ENCODE data around the gene PCCA.
"Not testable (repeated sequence)": the region's sequence is repeated elsewhere in the genome, so short reads cannot be mapped to it uniquely, and the experiment has no call there.

PCCA gene

DNA sequence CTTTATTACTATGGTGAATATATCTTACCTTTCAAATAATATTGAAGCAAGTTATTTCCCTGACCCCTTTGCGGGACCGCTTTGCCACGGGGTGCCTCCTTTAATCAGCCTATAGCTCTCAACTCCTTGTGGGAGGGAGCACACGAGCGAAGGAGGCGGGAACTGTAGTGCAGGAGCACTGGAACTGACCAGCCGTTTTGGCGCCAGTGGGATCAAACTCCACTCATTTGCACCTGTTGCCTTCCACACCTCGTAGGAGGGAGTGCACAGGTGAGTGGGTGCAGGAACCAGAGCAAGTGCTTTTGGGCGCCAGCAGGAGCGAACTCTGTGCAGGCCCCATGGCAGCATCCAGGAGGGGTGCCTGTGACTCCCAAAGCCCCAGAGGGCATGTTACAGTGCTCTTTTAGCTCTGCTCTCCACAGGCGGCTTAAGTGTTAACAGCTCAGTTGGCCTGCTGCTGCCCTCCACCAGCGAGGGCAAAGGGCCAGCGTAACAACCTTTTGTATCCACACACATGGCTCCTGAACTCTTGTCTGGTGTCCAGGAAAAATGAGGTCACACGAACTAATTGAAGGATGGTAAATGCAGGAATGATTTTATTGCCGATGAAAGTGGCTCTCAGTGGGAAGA is 292.8 kb downstream of the PCCA start:
- no peak for DNase-seq

DNA sequence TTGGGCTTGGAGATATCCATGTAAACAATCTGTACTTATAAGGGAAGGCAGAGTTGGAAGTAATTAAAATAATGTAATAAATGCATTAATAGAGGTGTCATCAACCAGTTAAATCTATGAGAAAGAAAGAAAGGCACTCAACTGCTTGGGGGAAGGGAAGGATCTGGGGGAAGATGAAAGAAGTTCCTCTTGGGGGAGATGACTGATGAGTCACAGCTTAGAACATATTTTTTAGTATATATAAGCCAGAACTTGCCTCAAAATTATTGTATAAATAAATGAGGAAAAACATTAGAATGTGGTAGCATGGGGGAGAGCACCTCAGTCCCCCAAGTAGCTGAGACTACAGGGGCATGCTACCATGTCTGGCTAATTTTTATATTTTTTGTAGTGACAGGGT is 293.9 kb downstream of the PCCA start:
- DNase-seq, result no peak

DNA sequence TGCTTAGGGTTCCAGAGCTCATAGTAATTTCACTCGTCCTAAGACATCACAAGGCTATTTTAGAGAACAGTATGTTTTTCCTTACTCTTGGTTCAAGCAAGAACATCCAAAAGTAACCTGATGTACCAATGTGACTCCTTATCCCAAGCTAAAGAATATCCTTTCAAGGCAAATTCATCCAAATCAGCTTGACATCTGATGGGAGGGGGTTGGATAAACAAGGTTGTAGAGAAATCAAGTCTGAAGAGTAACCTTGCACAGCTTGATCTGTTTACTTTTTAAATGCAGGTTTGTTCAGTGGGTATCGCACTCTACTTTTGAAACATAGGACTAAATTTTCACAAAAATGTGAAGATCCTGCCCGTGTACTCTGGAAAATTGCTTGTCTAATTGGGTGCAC is 298.5 kb downstream of the PCCA start:
- DNase-seq, result no peak

DNA sequence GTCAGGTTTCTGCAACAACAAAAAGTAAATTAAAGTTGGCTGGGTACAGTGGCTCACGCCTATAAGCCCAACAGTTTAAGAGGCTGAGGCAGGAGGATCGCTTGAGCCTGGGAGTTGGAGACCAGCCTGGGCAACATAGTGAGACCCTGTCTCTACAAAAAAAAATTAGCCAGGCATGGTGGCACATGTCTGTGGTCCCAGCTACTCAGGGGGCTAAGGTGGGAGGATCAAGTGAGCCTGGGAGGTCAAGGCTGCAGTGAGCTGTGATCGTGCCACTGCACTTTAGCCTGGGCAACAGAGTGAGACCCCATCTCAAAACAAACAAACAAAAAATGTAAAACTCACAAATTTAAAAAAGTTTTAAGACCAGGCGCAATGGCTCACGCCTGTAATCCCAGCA is 299.3 kb downstream of the PCCA start:
- not testable (repeated sequence) for DNase-seq

DNA sequence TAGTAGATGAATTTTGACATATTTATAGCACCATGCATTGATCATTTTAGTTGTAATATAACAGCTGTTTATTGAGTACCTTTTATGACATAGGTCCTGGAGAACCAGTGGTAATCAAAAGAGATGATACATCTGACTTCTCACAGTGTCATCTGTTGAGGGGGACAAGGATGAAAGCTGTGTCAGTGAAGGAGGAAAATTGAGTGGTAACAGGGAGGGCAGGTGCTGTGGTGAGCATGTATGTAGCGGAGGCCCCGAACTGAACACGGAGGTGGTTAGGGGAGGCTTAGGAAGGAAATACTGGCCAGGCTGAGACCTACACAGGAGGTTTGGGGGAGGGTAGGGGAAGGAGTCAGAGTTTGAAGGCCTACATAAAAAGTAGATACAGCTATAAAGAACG is 300.0 kb downstream of the PCCA start:
- DNase-seq, result no peak

DNA sequence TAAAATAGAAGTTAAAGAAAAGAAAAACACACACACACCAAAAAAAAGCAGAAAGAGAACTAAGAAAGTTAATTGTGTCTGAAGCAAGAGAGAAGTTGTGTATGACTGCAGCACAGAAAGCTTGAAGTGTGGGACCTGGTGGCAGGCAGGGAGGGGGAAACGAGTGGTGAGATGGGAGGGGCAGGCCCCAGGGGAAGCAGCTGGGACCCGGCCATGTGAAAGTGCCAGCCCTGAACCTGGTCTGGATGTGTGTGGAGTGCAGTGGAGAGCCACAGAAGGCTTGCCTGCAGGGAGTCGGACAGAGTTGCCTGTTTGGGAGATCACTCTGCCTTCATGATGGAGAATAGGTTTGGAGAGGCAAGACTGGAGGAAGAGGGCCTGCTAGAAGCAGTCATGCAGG is 300.7 kb downstream of the PCCA start:
- no peak for DNase-seq

DNA sequence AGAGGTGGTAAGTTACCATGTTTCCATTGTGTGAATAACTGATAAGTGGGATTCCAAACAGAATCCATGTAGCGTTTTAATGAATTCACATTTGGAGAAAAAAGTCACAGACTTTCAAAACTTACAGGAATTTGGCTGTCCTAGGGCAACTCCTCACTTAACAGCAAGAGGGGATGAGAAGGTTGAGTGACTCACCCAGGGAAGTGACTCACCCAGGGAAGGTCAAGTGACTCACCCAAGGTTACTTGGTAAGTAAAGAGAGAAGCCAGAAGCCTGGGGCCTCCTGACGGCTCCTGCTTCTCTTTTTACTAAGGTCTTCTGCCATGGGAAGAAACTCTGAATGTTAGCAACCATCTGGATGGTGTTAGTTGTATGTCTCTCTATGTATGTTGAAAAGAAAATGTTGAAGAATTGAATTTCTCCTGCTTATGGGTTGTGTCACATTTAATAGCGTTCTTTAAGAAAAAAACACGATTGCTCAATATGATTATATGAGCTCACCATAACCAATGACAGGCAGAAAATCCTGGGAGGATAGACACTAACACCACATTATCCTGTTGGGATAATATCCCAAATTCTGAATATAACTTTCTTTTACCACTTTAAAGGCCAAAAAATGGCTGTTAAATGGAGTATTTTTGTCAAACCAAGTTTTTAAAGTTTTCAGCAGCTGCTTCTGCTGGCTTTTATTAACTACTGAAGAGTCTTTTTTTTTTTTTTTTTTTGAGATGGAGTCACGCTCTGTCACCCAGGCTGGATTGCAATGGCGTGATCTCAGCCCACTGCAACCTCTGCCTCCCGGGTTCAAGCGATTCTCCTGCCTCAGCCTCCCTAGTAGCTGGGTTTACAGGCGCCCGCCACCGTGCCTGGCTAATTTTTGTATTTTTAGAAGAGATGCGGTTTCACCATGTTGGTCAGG is 304.1 kb downstream of the PCCA start:
- DNase-seq, result peak; percentile 42 to 77

DNA sequence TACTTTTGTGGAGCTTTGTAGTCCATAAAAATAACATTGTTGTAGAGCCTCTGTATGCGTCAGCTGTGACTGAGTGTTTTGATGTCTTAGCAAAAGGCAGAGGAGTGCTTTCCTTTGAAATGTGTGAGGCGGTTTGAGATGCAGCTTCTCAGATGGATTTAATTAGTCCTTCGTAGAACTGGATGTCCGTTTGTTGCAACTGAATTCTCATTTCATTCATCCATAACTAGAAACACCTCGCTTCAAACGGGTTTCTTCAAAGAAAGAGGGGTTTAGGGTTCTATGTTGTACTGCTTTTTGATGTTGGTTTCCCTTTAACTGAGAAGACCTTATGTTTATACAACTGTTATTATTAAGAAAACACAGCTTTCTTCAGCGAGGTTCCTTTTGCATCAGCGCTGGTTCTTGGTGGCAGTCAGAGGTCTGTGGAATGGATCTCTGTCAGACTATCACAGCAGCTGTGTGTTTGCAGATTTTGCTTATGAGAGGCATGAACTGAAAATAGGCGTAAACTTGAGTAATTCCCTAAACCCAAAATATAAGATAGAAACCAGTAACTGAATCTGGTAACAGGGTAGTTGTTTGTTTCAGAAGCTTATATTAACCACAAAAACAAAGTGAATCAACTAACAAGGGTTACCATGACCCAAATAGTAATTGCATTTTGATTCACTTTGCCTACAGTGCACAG is 305.3 kb downstream of the PCCA start:
- no peak for DNase-seq

DNA sequence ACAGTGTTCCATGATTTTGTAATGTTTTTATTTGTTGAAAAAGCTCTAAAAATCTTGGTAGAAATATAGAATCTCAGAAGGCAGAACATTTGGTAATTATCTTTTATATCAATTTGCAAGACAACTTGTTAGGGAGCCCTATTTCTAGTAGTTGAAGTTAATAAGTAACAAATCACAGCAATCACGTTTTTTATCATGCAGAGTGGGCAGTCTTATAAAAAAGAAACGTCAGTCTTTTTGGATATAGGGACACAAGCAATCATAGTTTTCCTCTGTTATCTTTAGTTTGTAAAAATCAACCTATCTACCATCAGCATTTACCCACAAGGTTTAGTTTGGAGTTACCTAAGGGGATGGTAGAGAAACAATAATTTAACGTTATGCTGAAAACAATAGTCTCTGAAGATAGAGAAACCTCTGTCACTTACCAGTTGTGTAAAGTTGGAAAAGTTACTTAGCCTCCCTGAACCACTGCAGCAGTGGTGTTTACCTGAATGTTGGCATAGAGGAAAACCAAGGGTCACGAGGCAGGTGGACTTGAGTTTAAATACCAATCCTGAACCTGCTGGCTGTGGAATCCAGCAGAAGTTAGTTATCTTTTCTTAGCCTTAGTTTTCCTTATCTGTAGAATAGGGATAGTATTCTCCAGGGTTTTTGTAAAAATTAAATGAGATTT is 306.9 kb downstream of the PCCA start:
- DNase-seq, result no peak

DNA sequence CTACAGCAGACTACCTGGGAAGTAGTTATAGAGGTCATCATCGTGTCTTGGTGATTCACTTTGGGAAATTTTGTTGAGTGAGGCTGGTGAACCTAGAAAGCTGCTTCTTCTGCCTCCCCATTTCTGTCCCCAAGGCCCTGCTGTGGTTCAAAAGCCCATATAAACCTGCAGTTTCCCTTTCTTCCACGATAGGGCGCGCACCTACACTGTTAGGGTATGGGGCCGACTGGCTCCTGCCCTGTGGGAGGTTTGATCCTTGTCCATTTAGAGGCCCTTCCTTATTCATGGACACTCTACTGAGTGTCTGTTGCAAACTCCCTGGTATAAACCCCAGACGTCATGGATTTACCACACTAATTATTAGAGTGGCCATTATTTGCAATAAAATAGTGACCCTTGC is 307.9 kb downstream of the PCCA start:
- DNase-seq, result no peak

DNA sequence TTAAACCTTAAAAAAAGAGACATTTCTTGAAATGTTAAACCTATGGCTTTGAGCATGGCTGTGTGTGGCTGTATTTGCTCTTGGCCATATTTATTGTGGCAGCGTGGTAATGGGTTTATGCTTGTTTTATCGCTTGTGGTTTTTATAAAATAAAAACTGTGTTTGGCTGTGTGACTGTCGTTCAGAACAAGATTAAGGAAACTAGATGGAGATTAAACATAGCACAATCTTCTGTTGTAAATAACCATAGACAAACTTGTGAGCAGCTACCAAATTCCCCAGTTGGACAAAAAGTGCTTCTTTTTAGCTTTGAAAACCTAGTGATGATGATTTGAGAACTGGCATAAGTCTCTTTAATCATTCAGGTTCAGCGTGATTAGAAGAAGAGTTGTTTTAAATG is 308.7 kb downstream of the PCCA start:
- DNase-seq, result no peak

DNA sequence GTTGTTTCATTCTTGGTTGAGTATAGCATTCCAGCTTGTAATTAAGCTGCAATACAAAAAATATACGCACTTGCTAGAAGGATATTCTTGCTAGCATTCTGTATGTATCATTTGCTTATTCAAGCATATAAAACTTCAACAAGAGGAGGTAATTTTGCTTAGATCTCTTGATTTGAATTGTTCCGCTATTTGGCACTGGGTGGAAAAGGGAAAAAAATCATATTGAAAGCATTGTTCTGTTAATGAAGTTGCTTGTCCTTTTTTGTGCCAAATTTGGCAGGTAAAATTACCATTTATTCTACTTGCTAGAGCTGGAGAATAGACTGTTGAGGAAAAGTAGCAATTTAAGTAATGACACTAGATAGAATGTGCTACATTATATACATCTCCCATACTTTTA is 309.5 kb downstream of the PCCA start:
- DNase-seq, result no peak

DNA sequence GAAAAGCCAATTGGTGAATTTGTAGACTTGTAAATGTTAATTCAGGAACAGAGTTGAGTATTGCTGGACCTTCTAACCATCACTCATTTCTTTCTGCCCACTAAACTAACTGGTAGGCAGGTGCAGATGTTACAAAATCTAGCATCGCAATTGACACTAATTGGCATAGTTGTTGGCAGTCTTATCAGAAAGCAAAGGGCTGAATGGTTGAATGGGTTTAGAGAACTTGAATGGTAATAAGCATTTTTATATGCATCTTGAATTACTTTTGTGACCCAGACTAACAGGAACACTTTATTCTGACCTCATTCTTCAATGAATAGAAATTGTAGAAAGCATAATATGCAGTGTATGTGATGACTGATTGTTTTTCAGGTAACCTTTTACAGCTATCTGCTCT is 310.6 kb downstream of the PCCA start:
- DNase-seq, result no peak

DNA sequence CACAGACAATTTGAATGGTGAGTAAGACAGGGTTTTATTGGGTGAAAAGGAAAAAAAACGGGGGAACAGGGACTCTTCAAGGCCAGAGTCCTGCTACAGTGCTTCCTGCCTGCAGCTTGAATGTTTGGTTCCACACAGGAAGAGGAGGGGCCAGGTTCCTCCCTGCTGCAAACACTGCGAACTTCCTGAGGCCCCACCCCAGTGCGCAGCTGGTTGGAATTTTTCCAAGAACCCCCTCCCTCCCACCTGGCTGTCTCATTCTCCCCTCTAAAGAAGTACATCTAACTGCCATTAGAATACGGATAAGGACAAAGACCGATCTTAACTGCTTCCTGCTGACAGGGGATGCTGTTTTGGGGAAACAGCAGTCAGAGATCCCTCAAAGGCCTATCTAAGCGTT is 314.8 kb downstream of the PCCA start:
- DNase-seq, result no peak

DNA sequence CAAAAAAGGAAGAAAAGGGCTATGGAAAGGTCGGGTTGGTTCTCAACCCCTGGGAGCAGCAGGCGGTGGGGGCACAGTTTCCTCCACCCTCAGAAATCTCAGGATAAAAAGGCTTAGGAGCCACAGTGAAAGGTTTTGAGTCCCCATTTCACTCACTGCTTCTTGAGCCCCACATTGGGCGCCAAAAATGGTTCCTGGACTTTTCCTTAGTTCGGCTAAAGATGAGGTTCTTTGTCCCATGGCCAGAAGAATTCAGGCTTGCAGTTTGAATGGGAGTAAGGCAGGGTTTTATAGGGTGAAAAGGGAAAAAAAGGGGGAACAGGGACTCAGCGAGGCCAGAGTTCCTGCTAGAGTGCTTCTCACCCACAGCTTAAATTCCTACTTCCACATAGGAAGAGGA is 320.2 kb downstream of the PCCA start:
- no peak for DNase-seq

DNA sequence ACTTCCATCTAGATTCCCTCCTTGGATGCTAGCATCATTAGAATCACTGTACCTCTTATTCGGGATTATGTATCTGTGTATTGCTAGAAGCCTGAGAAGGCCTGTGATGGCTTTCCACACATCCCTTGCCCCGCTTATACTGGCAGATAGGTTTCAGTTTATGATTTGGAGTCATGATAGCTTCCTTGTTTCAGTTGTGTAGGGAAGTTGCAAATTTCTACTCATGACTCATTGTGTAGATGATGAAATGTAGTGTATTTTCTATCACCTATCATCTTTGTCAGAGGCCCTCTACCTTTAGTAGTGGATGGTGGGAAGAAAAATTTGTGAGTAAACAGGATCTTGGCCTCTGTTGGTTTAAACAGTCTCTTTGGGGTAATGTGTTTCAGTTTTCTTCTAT is 334.5 kb downstream of the PCCA start:
- DNase-seq, result peak in 1 of 2 donors; percentile 15

DNA sequence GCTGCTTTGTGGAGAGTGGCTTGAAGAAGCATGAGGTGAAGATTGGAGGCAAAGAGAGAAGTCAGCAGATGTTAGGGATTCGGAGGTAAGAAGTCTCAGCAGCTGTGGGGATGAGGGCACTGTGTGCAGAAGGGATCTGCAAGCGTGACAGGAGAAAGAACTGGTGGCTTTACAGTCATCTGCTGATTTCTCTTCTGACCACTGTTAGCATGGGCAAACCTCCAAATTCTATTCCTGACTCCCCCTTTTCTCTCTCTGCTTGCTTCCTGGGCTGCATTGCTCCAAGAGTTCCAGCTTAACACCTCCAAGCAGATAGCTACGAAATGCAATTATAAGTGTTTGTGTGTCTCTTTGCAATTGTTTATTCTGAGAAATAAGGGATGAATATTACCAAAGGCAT is 340.1 kb downstream of the PCCA start:
- DNase-seq, result no peak

DNA sequence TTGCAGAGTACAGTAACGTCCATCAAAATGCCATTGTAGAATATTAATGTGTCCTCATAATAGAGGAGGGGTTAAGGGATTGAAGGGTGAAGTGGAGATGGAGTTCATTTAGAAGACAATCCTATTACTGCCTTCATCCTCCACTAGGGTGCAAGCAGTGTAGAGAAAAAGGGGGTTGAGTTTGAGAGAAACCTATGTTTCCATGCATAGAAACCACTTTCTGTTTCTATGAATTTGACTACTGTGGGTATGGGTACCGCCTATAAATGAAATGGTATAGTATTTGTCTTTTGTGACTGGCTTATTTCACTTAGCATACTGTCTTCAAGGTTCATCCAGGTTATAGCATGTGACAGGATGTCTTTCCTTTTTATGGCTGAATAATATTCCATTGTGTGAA is 343.7 kb downstream of the PCCA start:
- no peak for DNase-seq

DNA sequence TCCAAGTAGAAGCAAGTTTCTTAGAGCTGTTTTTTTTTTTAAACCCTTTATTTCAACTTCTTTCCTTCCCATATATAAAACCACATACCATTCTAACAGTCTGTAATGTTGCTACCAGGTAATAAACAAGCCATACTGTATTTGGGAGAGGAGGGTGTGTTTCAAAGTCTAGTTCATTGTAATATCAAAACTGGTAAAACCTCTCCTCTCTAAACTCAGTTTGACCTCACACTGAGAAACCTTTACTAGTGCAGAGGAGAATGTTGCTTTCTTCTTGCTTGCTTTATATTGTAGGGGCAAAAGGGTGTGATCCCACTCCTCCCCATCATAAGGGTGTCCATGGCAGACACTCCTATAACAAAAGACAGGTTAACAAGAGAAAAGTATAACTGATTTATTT is 344.6 kb downstream of the PCCA start:
- DNase-seq, result no peak

DNA sequence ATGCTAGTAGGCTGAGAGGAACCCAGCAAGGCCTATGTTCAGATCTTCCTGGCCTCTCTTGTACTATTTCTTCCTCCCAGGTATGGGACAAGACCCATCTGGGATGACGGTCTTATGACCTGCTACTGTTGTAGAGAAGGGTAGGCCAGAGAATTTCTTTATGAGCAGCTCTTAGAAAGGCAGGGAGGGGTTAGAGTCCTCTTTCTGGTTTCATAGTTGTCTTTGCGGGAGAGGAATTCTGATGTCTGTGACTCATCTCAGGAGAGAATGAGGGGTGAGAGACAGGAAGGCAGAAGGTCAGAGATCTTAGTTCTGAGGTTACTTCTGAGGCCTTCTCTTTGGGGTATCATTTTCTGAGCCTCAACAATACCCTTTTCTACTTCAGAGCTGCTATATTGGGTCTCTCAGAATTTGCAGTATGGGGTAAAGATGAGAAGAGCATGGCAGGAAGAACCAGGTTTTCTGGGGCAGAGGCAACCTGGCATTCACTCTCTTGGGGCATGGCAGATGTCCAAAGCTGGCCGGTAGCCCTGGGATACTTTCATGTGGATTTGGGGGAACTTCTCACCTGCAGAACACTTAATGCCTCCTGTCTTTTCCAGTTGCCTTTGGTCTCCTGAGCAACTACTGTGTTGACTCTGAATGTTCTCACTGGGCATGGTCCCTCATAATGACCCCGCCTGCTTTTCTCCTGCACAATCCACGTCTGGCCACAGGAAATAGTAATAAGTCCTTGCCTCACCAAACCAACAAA is 345.3 kb downstream of the PCCA start:
- no peak for DNase-seq

DNA sequence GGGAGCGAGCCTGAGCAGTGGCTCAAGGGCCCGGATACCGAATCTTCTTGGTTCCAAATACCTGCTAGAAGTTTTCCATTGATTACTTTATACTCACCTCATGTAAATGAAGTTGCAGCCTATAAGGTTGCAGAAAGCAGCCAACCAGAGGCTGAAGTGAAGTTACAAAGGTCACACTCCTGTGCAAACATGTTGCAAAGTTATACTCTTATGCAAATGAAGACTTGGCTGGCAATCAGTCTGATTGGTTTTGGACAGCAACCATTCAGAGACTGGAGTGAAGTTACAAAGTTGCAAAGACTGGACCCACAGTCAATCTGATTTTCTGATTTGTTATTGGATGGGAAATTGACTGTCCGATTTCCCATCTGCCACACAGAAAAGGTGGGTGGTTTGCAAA is 347.2 kb downstream of the PCCA start:
- no peak for DNase-seq

DNA sequence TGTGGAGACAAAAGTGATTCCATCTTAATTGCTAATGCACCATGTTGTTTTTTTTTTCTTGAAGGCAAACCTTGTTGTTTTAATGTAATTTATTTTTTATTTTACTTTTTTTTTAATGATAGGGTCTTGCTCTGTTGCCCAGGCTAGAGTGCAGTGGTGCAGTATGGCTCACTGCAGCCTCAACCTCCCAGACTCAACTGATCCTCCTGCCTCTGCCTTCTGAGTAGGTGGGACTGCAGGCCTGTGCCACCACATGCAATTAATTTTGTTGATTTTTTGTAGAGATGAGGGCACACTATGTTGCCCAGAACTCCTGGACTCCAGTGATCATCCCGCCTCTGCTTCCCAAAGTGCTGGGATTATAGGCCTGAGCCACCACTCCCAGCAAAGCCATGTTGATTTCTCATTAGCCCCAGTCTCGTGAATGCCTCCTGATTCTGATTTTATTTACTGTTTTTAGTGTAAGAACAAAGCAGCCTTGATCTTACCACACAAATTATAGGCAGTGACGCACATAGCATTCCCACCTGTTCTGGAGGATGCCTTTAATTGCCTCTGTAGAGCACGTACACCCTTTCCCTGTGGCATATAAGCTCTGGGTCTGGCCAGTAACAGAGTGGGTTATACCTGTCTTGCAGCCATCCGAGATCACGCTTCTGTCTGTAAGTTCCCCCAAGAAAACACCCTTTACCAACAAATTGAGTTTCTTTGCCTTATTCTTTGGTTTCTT is 349.3 kb downstream of the PCCA start:
- no peak for DNase-seq
